ENCODE data around the gene ZMYND15. TPM values are rescaled to one million over a fixed set of nuclear protein-coding genes. Genes with fewer than 3 reads are reported as not detected.
A peak's percentile ranks its signal among the peaks of the same experiment; 100 is the strongest.

Gene ZMYND15
- total RNA-seq, 1 experiment from 2014 or later = 0.42 TPM

DNA sequence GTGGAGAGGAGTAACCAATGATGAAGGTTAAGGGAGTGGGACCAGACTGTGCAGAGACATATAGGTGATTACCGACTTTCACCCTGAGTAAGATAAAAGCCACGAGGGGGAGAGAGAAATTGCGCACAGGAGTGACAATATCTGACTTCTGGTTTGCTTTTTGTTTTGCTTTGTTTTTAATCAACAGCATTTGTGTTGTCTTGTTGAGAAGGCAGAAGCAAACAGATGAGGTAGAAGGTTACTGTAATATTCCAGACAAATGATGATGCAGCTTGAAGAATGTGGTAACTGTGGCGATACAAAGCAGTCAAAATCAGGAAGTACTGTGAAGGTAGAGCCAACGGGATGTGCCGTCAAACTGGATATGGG lies 43.2 kb upstream of the ZMYND15 start:
- Histone ChIP-seq H3K27me3 (ENCODE audit: insufficient read depth, low read length) (no peaks in the 10 kb centered on the region), H3T11ph (ENCODE audit: low read length) (no peak overlapping the region), H3K23me2 (ENCODE audit: insufficient read length, low read depth, low read length, poor library complexity, severe bottlenecking) (no peaks in the 10 kb centered on the region), H3K4me2 (ENCODE audit: insufficient read depth, insufficient read length, low read length) (no peak overlapping the region), H4K8ac (replicated peaks; ENCODE audit: insufficient read length, low read depth, low read length) (no peak overlapping the region), H3K9ac (ENCODE audit: extremely low read depth, insufficient read length, low read length) (no peak overlapping the region), H4K20me1 (ENCODE audit: control insufficient read depth, insufficient read depth, insufficient read length) (no peaks in the 10 kb centered on the region), H2BK5ac (ENCODE audit: insufficient read length, low read length) (no peak overlapping the region), H3K27ac (ENCODE audit: insufficient read length, low read depth, low read length) (no peak overlapping the region), H2AFZ (ENCODE audit: low read length) (no peak overlapping the region), H3K56ac (ENCODE audit: insufficient read length, low read depth, low read length) (no peak overlapping the region), H3K9me3 (ENCODE audit: control insufficient read depth, low read depth, low read length) (no peaks in the 10 kb centered on the region), H3K79me2 (ENCODE audit: insufficient read depth, low read length) (peaks cover 28% of the 10 kb centered on the region; the same call in 1 of the 2 replicates), H3K4me1 (ENCODE audit: insufficient read depth, low read length) (no peaks in the 10 kb centered on the region), H4K91ac (ENCODE audit: insufficient read length, low read depth, low read length) (no peak overlapping the region), H2BK15ac (ENCODE audit: low read depth, low read length) (no peak overlapping the region), H4K5ac (ENCODE audit: insufficient read length, low read depth, low read length) (no peak overlapping the region), H3K4ac (ENCODE audit: low read depth, low read length) (no peak overlapping the region), H3K23ac (ENCODE audit: insufficient read length, low read depth, low read length) (no peak overlapping the region), H3K18ac (ENCODE audit: insufficient read length, low read depth, low read length) (no peak overlapping the region), H2BK20ac (ENCODE audit: low read depth, low read length, poor library complexity, severe bottlenecking) (no peak overlapping the region), H2BK12ac (ENCODE audit: insufficient read length, low read depth, low read length) (no peak overlapping the region), H2BK120ac (ENCODE audit: low read depth, low read length, poor library complexity, severe bottlenecking) (peak overlapping the region; percentile 61), H3K79me1 (ENCODE audit: insufficient read depth, low read depth, low read length, poor library complexity, severe bottlenecking) (peaks cover 17% of the 10 kb centered on the region), H3K14ac (ENCODE audit: insufficient read depth, low read length) (no peak overlapping the region), H2AK5ac (ENCODE audit: insufficient read length, low read length) (no peak overlapping the region)
- peaks cover 15 to 45% (median 40%) of the 10 kb centered on the region in 3 experiments; a peak in 6 of 7 replicates for H3K36me3 Mint-ChIP-seq (ENCODE audit: insufficient read depth in 1 of 3, low read depth in 3 of 3)
- no peaks in the 10 kb centered on the region for H3K27me3 Mint-ChIP-seq (ENCODE audit: low read depth)
- H3K27ac Mint-ChIP-seq = no peak overlapping the region; a peak in 1 of 7 replicates
- no peaks in the 10 kb centered on the region for H3K9me3 Mint-ChIP-seq
- no peak for DNase-seq
- H3K4me1 Mint-ChIP-seq = peaks cover 0 to 1% of the 10 kb centered on the region in 2 experiments; a peak in 1 of 4 replicates
- no peak overlapping the region for H3K4me3 Mint-ChIP-seq
- TF ChIP-seq, protein P1, sequence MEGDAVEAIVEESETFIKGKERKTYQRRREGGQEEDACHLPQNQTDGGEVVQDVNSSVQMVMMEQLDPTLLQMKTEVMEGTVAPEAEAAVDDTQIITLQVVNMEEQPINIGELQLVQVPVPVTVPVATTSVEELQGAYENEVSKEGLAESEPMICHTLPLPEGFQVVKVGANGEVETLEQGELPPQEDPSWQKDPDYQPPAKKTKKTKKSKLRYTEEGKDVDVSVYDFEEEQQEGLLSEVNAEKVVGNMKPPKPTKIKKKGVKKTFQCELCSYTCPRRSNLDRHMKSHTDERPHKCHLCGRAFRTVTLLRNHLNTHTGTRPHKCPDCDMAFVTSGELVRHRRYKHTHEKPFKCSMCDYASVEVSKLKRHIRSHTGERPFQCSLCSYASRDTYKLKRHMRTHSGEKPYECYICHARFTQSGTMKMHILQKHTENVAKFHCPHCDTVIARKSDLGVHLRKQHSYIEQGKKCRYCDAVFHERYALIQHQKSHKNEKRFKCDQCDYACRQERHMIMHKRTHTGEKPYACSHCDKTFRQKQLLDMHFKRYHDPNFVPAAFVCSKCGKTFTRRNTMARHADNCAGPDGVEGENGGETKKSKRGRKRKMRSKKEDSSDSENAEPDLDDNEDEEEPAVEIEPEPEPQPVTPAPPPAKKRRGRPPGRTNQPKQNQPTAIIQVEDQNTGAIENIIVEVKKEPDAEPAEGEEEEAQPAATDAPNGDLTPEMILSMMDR (conservative IDR thresholded peaks at IDR 0.05) = no peak
- no CpG with 5 or more reads among the region's 6 CpGs for WGBS (ENCODE audit: extremely low coverage, insufficient read length, low lambda C conversion rate)
